D721Med (cell line): Measurements from ENCODE around the gene P4HTM.

Source experiments
- DNase-seq: peaks from one replicate; pipeline ENCODE4 v3.0.0; 2011; ENCODE audit warnings: low spot score; ENCODE audit not compliant: insufficient read length
- FAIRE-seq: peaks from 2 replicates; lab custom pipeline; 2011; peaks lifted over from hg19 to GRCh38; lab: Jason Lieb, UNC
- CTCF ChIP-seq: IDR thresholded peaks from 2 replicates; pipeline ENCODE4 v1.5.1; 2012; ENCODE audit warnings: mild to moderate bottlenecking, control low read depth; ENCODE audit not compliant: insufficient read depth; ENCODE audit errors: missing control alignments

The P4HTM gene

GRCh38 chr3:48966876-48967361 lies 23.1 kb upstream of the P4HTM start:
- TF ChIP-seq CTCF: no peak
- DNase-seq: no peak
- no peak for FAIRE-seq

- no peak for TF ChIP-seq CTCF
- DNase-seq: no peak
- no peak for FAIRE-seq
Measured at GRCh38 chr3:48970586-48970985, 19.5 kb upstream of the P4HTM start.

- FAIRE-seq (peak; percentile 96), DNase-seq (no peak)
- TF ChIP-seq CTCF: no peak
Measured at GRCh38 chr3:48974076-48974864, 15.8 kb upstream of the P4HTM start.

- FAIRE-seq (no peak), DNase-seq (no peak)
- TF ChIP-seq CTCF: no peak
Measured at GRCh38 chr3:48979451-48979850, 10.6 kb upstream of the P4HTM start.

- DNase-seq (no peak), FAIRE-seq (no peak)
- TF ChIP-seq CTCF: no peak
Measured at GRCh38 chr3:48980295-48980694, 9.7 kb upstream of the P4HTM start.

GRCh38 chr3:48982016-48982415 lies 8.0 kb upstream of the P4HTM start:
- DNase-seq (no peak), FAIRE-seq (no peak)
- no peak for TF ChIP-seq CTCF

- no peak for TF ChIP-seq CTCF
- FAIRE-seq (no peak), DNase-seq (no peak)
Measured at GRCh38 chr3:48982686-48983085, 7.4 kb upstream of the P4HTM start.
